Brain microvascular endothelial cell (primary cell): ENCODE measurements around the gene GIMD1.
A peak's percentile ranks its signal among the peaks of the same experiment; 100 is the strongest.

Experiments
- DNase-seq: peaks from one replicate; pipeline ENCODE4 v3.0.0-alpha.2; 2020
- H3K27ac ChIP-seq: fragments of 250-450 bp; sonication (Bioruptor Pico); 2 replicates; pipeline ENCODE4 v1.5.1; 2020; ENCODE audit warnings: mild to moderate bottlenecking, moderate library complexity
- H3K27me3 ChIP-seq: fragments of 250-450 bp; sonication (Bioruptor Pico); replicated peaks from 2 replicates; pipeline ENCODE4 v1.5.1; 2020; ENCODE audit warnings: mild to moderate bottlenecking
- H3K36me3 ChIP-seq: fragments of 250-450 bp; sonication (Bioruptor Pico); replicated peaks from 2 replicates; pipeline ENCODE4 v1.5.1; 2020; ENCODE audit warnings: mild to moderate bottlenecking
- H3K4me3 ChIP-seq: 2 replicates; pipeline ENCODE4 v1.5.1; 2011; ENCODE audit warnings: low read depth, mild to moderate bottlenecking, control low read depth, low read length, moderate library complexity
- in situ Hi-C: cut with HindIII; loops from 2 replicates; pipeline ENCODE4 v1.10.0; 2017; ENCODE audit warnings: low sequenced_read_pairs, low pct_ligation_motif_present
- TF ChIP-seq, protein P1 (sequence below): IDR thresholded peaks from 2 replicates; pipeline ENCODE4 v1.5.1; 2011; ENCODE audit warnings: low read depth, mild to moderate bottlenecking, moderate library complexity, low read length, control low read depth, inconsistent platforms; ENCODE audit errors: missing control alignments

Gene GIMD1

DNA sequence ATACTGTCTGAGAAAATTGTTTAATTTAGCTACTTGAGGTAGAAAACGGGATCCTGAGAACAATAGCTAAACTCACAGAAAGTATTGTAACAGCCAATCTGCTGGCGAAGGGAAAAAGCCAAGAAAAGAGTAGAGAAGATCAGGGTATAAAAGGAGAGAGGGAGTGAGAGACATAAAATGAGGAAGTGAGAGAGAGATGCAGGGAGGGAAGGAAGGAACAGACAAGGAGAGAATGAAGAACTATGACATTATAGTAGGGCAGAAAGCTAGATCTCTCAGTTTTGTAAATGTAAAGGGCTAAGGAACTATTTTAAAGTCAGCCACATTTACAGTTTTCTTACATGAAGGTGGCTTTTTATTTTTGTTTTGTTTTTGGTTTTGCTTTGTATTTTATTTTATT is 1.6 kb upstream of the GIMD1 start:
- H3K27me3 ChIP-seq = no peaks in the 10 kb centered on the region
- H3K4me3 ChIP-seq = no peak overlapping the region
- in situ Hi-C loops = no loop called here
- DNase-seq = no peak
- H3K36me3 ChIP-seq = no peaks in the 10 kb centered on the region
- TF ChIP-seq, protein P1, sequence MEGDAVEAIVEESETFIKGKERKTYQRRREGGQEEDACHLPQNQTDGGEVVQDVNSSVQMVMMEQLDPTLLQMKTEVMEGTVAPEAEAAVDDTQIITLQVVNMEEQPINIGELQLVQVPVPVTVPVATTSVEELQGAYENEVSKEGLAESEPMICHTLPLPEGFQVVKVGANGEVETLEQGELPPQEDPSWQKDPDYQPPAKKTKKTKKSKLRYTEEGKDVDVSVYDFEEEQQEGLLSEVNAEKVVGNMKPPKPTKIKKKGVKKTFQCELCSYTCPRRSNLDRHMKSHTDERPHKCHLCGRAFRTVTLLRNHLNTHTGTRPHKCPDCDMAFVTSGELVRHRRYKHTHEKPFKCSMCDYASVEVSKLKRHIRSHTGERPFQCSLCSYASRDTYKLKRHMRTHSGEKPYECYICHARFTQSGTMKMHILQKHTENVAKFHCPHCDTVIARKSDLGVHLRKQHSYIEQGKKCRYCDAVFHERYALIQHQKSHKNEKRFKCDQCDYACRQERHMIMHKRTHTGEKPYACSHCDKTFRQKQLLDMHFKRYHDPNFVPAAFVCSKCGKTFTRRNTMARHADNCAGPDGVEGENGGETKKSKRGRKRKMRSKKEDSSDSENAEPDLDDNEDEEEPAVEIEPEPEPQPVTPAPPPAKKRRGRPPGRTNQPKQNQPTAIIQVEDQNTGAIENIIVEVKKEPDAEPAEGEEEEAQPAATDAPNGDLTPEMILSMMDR = no peak
- no peak overlapping the region for H3K27ac ChIP-seq

DNA sequence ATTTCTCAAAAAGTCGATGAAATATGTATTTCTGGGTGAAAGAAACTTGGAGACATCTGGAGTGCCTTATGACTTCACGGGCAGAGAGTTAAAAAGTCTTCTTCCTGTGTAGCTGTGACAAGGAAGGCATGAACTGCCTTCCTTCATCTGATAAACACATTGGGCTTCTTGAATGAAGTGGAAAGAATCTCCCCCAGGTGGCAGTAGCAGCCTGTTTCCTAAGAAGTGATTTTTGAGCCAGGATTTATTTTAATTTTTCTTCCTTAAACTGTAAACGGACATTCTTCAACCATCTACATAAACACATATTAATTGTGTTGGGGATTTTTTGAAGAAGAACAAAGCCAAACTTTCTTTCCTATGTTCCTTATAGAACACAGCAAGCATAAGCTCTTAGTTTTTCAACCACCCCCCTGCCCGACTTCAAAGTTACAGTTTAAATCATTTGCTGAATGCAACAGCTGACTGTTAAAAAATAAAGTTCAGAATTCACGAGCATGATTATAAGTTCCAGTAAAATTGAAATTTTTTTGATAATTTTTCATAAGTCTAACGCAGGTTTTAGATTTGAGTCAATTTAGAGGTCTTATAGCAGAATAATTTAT is 980 bp upstream of the GIMD1 start:
- in situ Hi-C loops = no loop called here
- Histone ChIP-seq H3K27me3 (no peaks in the 10 kb centered on the region), H3K27ac (no peak overlapping the region), H3K4me3 (no peak overlapping the region), H3K36me3 (no peaks in the 10 kb centered on the region)
- peak; percentile 75 for DNase-seq
- TF ChIP-seq, protein P1 = peak; percentile 78

DNA sequence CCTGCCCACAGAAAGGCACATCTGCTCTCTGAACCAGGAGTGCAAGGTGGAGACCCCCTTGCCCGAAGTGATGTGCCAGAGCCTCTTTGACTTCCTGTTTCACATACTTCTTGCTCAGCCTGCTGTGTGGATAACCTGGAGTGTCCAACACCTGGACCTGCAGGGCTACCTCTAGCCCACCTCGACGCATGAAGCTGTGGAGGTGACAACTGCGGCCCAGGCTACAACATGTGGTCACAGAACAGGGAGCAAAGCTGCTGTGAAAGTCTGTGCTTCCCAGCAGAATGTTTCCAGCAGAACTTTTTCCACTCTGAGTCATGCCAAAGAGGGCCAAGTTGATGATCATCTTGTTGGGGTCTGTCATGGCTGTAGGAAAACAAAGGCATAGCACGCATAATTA is 1.5 kb downstream of the GIMD1 start:
- H3K27ac ChIP-seq = no peak overlapping the region
- H3K36me3 ChIP-seq = no peaks in the 10 kb centered on the region
- in situ Hi-C loops = no loop called here
- no peak for DNase-seq
- no peaks in the 10 kb centered on the region for H3K27me3 ChIP-seq
- TF ChIP-seq, protein P1 = no peak
- H3K4me3 ChIP-seq = no peak overlapping the region

DNA sequence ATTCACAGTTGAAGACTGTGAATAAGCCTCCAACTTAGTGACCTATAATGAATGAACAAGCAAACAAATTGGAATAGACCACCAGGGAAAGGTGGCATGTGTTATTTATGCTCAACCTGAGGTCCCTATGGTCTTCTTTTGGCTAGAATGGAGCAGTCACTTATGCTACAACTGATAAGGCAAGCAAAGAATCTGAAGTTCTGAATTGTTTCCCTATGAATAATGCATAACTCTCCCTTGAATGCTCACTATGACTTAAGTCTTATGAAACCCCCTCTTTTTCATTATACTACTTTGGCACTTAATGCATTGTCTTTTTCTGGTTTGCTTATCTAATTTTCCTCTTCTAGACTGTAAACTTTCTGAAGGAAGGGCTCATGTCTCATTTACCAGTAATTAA is 2.6 kb downstream of the GIMD1 start:
- in situ Hi-C loops = no loop called here
- Histone ChIP-seq H3K27me3 (no peaks in the 10 kb centered on the region), H3K36me3 (no peaks in the 10 kb centered on the region), H3K4me3 (no peak overlapping the region), H3K27ac (peak overlapping the region; percentile 34)
- TF ChIP-seq, protein P1 = no peak
- DNase-seq = peak; percentile 28

DNA sequence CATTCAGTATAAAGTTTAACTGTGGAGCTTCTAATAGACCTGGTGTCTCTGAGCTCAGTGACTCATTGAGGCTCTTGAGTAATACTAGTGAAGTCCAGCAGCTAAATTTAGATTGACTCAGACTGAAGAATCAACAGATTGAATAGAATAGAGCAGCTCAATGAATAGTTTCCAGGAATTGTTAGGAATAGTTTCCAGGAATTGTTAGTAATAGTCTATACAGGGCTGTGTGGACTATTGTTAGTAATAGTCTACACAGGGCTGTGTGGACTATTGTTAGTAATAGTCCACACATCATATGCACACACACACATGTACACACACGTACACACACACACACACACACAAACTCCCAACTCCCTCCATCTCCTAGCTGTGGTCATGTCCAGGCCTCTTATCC is 3.0 kb downstream of the GIMD1 start:
- Histone ChIP-seq H3K4me3 (no peak overlapping the region), H3K27ac (peak overlapping the region; percentile 34), H3K36me3 (no peaks in the 10 kb centered on the region), H3K27me3 (no peaks in the 10 kb centered on the region)
- TF ChIP-seq, protein P1 = no peak
- in situ Hi-C loops = no loop called here
- DNase-seq = peak; percentile 83

DNA sequence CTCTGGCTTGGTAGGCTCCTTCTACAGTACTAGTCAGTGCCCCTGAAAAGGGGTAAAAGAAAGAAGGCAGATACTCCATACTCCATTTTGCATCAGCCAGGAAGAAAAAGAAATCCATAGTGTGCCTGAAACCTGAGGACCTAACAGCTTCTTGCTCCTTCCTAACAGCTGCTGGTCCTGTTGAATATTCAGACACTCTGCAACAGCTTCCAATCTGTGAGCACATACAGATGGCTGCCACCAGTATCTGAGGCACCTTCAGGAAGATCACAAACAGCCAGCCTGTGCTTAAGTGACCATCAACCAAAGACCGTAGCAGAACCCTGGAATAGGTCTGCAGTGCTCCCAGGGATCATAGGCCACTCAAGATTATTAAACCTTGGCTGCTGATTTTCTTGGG is 4.3 kb downstream of the GIMD1 start:
- DNase-seq = no peak
- no peak overlapping the region for H3K4me3 ChIP-seq
- TF ChIP-seq, protein P1 = no peak
- no peak overlapping the region for H3K27ac ChIP-seq
- in situ Hi-C loops = no loop called here
- no peaks in the 10 kb centered on the region for H3K36me3 ChIP-seq
- H3K27me3 ChIP-seq = no peaks in the 10 kb centered on the region
